Retinal pigment epithelial cell (primary cell): ENCODE measurements around the gene GRIN2A.

Experiments
- DNase-seq: peaks from one replicate; pipeline ENCODE4 v3.0.0-alpha.2; 2010; ENCODE audit warnings: low read depth
- H3K4me3 ChIP-seq: 2 replicates; pipeline ENCODE4 v1.5.1; 2011; ENCODE audit warnings: mild to moderate bottlenecking, low read length, control low read depth, moderate library complexity
- CTCF ChIP-seq: conservative IDR thresholded peaks from 2 replicates; pipeline ENCODE4 v1.5.1; 2011; ENCODE audit warnings: low read depth, low read length, control low read depth, inconsistent platforms

Gene GRIN2A

GRCh38 chr16:9874219-9874618 lies 308.0 kb downstream of the GRIN2A start:
- DNase-seq: no peak
- no peak overlapping the region for H3K4me3 ChIP-seq
- TF ChIP-seq CTCF: no peak

- TF ChIP-seq CTCF: no peak
- no peak for DNase-seq
- no peak overlapping the region for H3K4me3 ChIP-seq
Measured at GRCh38 chr16:9870962-9871361, 311.3 kb downstream of the GRIN2A start.

GRCh38 chr16:9869776-9870175 lies 312.5 kb downstream of the GRIN2A start:
- no peak for DNase-seq
- TF ChIP-seq CTCF: no peak
- H3K4me3 ChIP-seq: no peak overlapping the region

- DNase-seq: no peak
- H3K4me3 ChIP-seq: no peak overlapping the region
- TF ChIP-seq CTCF: no peak
Measured at GRCh38 chr16:9868606-9869149, 313.6 kb downstream of the GRIN2A start.

- TF ChIP-seq CTCF: no peak
- H3K4me3 ChIP-seq: no peak overlapping the region
- no peak for DNase-seq
Measured at GRCh38 chr16:9867176-9867575, 315.1 kb downstream of the GRIN2A start.

GRCh38 chr16:9864461-9864860 lies 317.8 kb downstream of the GRIN2A start:
- no peak for DNase-seq
- H3K4me3 ChIP-seq: no peak overlapping the region
- TF ChIP-seq CTCF: no peak

- TF ChIP-seq CTCF: no peak
Measured at GRCh38 chr16:9862327-9862726, 319.9 kb downstream of the GRIN2A start.

More at GRCh38 chr16:9862327-9862726, 319.9 kb downstream of the GRIN2A start:
- DNase-seq: no peak
- H3K4me3 ChIP-seq: no peak overlapping the region
